GM10266 (cell line): ENCODE results near the gene RCE1.

ENCODE experiments used
- DNase-seq: peaks from one replicate; pipeline ENCODE4 v3.0.0; 2012; ENCODE audit errors: extremely low spot score
- CTCF ChIP-seq: IDR thresholded peaks from 2 replicates; pipeline ENCODE4 v1.5.1; 2012; ENCODE audit warnings: mild to moderate bottlenecking, low read depth; ENCODE audit not compliant: control insufficient read depth, insufficient read depth; ENCODE audit errors: missing control alignments

RCE1 gene

GRCh38 chr11:66854231-66854661 lies 11.0 kb downstream of the RCE1 start:
- DNase-seq: no peak
- no peak for TF ChIP-seq CTCF

GRCh38 chr11:66854729-66855211 lies 11.5 kb downstream of the RCE1 start:
- DNase-seq: no peak
- no peak for TF ChIP-seq CTCF

- peak; percentile 100 for DNase-seq
- TF ChIP-seq CTCF: no peak
These were observed 12.6 kb downstream of the RCE1 start for GRCh38 chr11:66855574-66856495.

- peak; percentile 85 for DNase-seq
- no peak for TF ChIP-seq CTCF
These were observed 13.4 kb downstream of the RCE1 start, which contains the start of gene LRFN4 for GRCh38 chr11:66856496-66857233. LRFN4 (plus strand) TSS chr11:66857064; CDS start chr11:66857745, 681 bp downstream.

- no peak for TF ChIP-seq CTCF
- DNase-seq: peak; percentile 76
These were observed 14.1 kb downstream of the RCE1 start for GRCh38 chr11:66857234-66857926.

- no peak for DNase-seq
- no peak for TF ChIP-seq CTCF
These were observed 14.6 kb downstream of the RCE1 start for GRCh38 chr11:66857927-66858185.
